ENCODE results near the gene PEX11B.
"Not testable (repeated sequence)": the region's sequence is repeated elsewhere in the genome, so short reads cannot be mapped to it uniquely, and the experiment has no call there.

PEX11B gene

DNA sequence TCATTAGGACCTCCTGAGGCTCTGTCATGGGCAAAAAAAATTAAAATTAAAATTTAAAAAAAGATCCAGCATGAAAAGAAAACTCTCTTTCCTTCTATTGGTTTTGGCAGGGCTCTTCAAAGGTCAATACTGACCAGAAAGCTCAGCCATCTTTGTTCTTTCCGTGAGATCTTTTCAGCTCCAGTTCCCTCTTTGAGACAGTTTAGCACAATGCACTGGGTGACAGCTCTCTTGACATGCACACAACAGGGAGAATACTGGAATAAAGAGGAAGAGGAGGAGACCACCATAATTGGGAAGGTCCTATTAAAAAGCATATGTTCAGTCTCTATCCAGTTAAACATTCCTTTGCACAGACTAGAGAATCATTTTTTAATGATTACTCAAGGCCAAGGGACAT is 33.0 kb upstream of the PEX11B start:
- no peak for DNase-seq

GRCh38 chr1:145949219-145949618 is 30.7 kb upstream of the PEX11B start:
- no peak for DNase-seq

DNA sequence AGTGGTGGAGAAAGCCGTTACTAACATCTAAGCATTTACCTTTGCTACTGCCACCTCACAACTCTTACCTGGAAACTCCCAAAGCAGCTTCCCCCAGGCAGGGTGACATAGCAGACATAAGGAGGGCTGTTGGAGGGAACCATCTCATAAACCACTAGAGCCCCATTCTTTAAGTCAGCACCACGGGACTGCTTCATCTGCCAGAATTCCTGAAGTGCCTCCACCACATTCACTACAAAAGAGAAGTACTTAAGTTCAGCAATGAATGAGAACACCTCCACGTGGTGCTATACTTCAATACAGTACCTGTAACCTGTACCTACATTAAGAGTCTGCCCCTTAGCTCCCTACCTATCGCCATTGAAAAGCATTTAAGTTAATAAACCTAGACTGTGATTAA is 29.0 kb upstream of the PEX11B start:
- DNase-seq = no peak

DNA sequence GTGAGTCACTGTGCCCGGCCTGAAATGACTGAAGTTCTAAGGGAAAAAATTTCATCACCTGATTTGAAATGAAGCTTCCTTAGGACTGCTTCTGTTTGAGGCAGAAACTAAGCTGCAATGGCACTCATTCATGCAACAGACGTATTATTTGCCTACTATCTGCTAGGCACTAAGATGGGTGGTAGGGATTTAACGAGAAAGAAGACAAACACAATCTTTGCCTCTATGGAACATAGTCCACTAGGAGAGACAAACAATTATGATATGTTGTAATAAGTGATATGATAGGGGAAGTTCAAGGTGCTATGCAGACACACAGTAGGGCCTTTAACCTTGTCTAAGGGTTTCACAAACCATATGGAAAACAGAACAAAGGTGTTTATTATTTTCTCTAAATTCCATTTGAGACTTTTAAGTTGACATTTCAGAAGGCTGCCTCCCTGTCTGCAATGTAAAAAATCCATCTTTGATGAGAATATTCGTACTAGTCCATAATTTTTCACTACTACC is 28.0 kb upstream of the PEX11B start:
- no peak for DNase-seq

- DNase-seq = no peak
Observed at GRCh38 chr1:145944532-145944931, 26.0 kb upstream of the PEX11B start.

DNA sequence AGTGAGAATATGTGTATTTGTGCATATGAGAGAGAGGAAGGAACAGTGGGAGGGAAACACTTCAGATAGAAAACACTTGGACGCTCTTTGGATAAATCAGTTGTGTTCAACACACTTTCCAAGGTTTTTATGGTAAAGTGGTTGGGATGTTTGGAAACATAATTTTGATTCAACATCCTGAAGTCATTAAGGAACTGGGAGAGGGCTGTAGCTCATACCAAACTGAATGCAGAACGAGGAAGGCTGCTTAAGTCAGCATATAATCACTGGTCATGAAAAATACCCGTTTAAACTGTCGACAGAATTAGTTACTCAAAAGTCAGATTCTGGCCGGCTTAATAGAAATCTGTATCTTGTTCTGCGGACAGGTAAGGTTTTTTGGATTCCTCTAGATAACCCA is 24.4 kb upstream of the PEX11B start:
- DNase-seq = no peak

DNA sequence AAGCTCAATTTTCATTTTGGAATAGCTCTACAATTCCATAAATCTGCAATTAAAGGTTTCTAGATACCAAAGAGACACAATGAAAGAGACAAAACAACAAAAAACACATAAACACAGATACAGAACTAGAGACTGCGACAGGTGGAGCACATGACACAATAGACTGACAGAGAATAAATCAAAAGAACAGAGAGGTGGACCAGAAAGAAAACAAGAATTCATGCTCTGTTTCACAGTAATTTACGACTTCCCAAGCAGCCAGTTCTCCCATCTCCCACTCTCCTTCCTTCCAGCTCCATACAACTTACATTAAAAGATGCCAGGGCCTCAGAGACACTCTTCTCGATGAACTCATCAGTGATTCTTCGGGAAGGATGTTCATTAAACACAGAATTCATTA is 23.9 kb upstream of the PEX11B start:
- no peak for DNase-seq

GRCh38 chr1:145937436-145937835 is 18.9 kb upstream of the PEX11B start:
- DNase-seq = no peak

GRCh38 chr1:145936247-145936646 is 17.7 kb upstream of the PEX11B start:
- no peak for DNase-seq

DNA sequence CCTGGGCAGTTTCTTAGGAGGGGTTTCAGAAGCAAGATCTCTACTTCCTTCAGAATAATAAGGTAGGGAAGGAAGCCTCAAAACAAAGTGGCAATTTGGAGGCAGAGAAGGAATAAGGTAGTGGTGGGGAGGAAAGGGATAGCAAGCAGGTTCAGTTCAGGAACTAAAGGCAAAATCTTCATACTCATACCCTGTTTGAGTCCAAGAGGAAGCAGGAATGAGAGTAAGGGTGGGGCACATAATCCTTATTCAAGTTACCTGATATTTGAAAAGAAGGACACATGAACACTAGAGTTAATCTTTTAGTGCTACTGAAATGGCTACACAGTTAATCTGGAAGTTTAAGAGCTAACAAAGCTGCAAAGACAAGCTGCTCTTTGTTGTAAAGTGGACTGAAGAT is 17.2 kb upstream of the PEX11B start:
- DNase-seq = no peak

DNA sequence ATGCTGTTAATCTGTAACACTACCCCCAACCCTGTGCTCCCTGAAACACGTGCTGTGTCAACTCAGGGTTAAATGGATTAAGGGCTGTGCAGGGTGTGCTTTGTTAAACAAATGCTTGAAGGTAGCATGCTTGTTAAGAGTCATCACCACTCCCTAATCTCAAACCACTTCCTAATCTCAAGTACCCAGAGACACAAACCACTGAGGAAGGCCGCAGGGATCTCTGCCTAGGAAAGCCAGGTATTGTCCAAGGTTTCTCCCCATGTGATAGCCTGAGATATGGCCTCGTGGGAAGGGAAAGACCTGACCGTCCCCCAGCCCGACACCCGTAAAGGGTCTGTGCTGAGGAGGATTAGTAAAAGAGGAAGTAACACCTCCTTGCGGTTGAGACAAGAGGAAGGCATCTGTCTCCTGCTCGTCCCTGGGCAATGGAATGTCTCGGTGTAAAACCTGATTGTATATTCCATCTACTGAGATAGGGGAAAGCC is 14.0 kb upstream of the PEX11B start:
- DNase-seq = peak; percentile 52 to 63

DNA sequence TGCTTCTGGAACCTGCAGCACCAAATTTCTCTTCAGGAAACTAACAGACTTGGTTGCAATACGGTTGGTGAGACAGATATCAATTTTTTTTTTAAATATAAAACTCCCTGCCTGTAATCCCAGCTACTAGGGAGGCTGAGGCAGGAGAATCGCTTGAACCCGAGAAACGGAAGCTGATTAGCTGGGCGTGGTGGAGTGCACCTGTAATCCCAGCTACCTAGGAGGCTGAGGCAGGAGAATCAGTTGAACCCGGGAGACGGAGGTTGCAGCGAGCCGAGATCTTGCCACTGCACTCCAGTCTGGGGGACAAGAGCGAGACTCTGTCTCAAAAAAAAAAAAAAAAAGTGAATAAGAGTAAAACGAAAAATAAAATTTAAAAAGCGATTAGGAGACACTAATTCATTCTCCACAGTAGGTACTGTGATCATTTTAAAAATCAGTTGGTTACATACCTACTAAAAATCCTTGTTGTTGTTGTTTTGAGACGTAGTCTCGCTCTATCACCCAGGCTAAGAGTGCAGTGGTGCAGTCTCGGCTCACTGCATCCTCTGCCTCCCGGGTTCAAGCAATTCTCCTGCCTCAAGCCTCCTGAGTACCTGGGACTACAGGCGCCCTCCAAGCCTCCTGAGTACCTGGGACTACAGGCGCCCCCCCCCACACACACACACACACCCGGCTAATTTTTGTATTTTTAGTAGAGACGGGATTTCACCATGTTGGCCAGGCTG is 9.6 kb upstream of the PEX11B start:
- no peak for DNase-seq

DNA sequence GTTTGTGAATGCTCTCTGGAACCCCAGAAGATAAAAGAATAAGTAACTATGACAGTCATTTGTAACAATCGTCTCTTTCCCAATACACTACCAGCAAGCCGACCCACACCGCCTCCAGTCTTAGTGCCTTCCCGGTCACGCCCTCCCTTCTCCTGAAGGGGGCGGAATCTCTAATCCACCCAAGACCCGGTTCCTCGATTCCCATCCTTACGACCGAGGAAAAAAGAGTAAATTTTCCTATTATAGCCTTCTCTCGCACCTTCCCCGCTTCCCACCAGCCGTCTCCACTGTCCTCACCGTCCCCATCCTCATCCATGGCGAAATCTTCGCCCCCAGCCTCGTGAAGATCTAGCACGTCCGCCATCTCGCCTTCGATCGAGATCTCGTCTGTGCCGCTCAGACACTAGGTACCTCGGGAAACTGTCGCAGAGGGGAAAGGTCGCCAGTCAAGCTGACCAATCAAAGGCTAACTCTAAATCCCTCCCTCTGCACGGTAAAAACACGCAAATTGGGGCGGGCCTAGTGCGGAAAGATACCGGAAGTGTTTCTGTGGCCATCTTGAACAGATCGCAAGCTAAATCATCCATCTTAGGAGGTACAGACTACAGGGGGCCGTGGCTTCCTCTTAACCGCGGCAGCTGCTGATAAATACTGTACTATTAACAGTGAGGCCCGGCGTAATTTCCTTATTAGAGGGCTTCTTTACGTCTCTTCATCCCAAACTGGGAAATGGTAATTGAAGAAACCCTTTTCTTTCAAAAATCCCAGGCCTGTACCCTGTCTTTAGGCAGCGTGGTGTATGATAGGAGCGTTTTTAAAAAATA is 8.8 kb upstream of the PEX11B start, which contains the start of gene RBM8A:
TSS of gene RBM8A (minus strand) at position 422 of the 824 bp plus-strand sequence. CDS start at position 364, 58 bp downstream.
- peak; percentile 93 to 95 for DNase-seq

DNA sequence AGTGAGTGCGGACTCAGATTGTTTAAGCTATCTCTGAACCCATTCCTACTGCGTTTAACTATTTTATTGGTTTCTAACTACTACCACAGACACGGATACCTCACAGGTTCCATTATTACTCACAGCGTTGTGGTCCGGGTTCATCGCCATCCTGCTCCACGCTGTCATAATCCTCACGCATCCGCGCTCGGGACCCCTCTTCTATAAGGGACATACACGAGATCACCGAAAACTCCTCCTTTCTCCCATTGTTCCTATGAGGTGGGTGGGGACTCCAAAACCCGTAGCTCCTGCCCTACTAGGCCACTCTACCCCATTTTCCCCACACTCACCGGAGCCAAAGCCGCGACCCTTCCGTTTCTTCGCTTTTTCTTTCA is 8.2 kb upstream of the PEX11B start:
- DNase-seq = peak; percentile 69 to 73

DNA sequence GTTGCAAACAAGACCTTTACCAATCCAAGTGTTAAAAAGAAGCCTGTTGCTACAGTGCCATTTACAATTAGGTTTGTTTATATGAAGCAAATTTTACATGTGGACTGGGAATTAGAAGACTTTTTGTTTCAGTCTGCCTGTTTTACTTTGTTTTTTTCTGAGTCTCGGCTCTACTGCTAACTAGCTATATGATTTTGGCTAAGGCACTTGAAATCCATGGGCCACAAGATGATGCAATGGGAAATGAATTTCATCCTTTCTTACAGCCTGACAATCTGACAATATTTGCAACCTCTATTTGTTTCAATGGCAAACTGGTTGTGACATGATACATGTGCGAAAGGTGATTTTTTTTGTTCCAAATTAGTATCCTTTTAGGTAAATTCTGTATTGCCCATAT is 3.7 kb upstream of the PEX11B start:
- DNase-seq = no peak

DNA sequence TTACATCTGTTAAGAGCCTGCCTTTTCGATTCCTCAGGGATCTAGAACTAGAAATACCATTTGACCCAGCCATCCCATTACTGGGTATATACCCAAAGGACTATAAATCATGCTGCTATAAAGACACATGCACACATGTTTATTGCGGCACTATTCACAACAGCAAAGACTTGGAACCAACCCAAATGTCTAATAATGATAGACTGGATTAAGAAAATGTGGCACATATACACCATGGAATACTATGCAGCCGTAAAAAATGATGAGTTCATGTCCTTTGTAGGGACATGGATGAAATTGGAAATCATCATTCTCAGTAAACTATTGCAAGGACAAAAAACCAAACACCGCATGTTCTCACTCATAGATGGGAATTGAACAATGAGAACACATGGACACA is 1.8 kb upstream of the PEX11B start:
- not testable (repeated sequence) for DNase-seq

DNA sequence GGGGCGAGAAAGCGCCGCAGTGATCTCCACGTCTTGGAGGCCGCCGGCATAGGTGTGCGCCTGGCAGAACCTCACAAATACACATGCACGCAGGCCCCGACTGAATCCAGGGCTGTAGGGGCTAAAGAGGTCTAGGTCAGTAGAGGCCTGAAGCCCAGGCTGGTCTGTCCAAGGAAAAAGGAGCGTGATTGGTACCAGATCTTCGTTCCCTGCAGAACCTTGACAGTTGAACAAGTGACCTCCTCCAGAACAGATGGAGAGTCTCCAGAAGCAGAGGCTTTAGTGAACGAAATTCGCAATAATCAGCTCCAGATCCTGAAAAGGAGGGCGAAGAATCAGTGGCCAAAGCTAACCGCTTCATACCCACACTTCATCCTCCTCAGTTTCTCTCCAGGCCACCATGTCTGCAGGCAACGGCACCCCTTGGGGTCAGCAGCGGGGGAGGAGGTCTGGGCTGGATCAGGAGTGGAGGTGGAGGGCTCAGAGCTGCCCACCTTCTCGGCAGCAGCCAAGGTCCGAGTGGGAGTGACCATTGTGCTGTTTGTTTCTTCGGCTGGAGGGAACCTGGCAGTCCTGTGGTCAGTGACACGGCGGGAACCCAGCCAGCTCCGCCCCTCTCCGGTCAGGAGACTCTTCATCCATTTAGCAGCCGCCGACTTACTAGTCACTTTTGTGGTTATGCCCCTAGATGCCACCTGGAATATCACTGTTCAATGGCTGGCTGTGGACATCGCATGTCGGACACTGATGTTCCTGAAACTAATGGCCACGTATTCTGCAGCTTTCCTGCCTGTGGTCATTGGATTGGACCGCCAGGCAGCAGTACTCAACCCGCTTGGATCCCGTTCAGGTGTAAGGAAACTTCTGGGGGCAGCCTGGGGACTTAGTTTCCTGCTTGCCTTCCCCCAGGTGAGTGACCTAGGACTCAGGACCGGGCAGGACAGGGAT is 749 bp upstream of the PEX11B start:
- peak; percentile 45 to 53 for DNase-seq

GRCh38 chr1:145917595-145917994 is 922 bp downstream of the PEX11B start:
- DNase-seq = no peak

GRCh38 chr1:145916745-145917144 is 1.8 kb downstream of the PEX11B start:
- DNase-seq = no peak

GRCh38 chr1:145912128-145912641 is 6.3 kb downstream of the PEX11B start:
- DNase-seq = no peak

DNA sequence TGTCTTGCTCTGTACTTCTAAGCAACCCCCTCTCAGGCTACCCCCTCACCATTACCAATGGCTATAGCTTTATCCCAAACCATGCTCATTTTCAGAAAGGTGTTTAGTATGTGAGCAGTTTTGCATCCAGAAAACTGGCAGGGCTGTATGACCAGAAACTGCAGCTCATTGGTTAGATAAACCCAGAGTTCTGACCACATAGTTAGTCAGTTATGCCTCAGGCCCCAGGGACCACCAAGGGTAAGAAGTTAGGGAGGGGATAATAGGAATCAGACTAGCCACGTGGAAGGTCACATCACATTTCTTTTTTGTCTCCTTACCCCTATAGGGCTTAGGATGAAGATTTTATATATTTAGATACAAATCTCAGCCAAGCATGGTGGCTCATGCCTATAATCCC is 9.9 kb downstream of the PEX11B start:
- DNase-seq = no peak

- DNase-seq = no peak
Observed at GRCh38 chr1:145906954-145907753, 11.4 kb downstream of the PEX11B start.
